HCT116 (cell line): ENCODE results near the gene SYNDIG1. TPM values are rescaled to one million over a fixed set of nuclear protein-coding genes. Genes with fewer than 3 reads are reported as not detected.

Experiments used
- ATAC-seq: fragments of 200-7000 bp; cut with Tn5 transposase; 2 replicates; pipeline ENCODE4 v1.9.1; 2020; ENCODE audit warnings: mild to moderate bottlenecking, moderate library complexity
- BruUV-seq: library from RNA; stranded (reverse); fragments of 400-500 nt; replicated peaks from 2 replicates; lab custom pipeline; 2021; lab: Mats Ljungman, UMichigan
- CTCF ChIA-PET: fragments of 300-600 bp; sonication (Branson Sonifier 250); formaldehyde crosslinking; loops from one replicate; lab custom pipeline; 2021; ENCODE audit warnings: antibody characterized with exemption; lab: Charles Lee
- POLR2A ChIA-PET: fragments of 300-600, 350-600 bp; sonication (Branson Sonifier 250); formaldehyde crosslinking; loops from one replicate; lab custom pipeline; 2021; ENCODE audit warnings: antibody characterized with exemption; lab: Charles Lee
- RAD21 ChIA-PET, 2 experiments: fragments of 300-600 bp; sonication (Branson Sonifier 250); formaldehyde crosslinking; loops; one replicate each; lab custom pipeline; 2023; ENCODE audit warnings: low total read pairs in 2 of 2; ENCODE audit not compliant: uncharacterized antibody in 2 of 2, unreplicated experiment in 2 of 2, low non-redundant PET in 1 of 2; lab: Charles Lee
- DNase-seq: peaks from one replicate; pipeline ENCODE4 v3.0.0-alpha.2; 2010; ENCODE audit warnings: low read depth, low spot score
- H2AFZ ChIP-seq: fragments of 200-600 bp; shearing (Covaris generic), sonication (generic); 2 replicates; pipeline ENCODE4 v1.6.1; 2017; ENCODE audit warnings: low read depth, mixed run types, mixed read lengths, antibody characterized with exemption, low read length; ENCODE audit not compliant: poor library complexity, severe bottlenecking
- H3K27ac ChIP-seq: 2 replicates; pipeline ENCODE4 v1.5.1; 2012; ENCODE audit warnings: low read depth, low read length
- H3K27me3 ChIP-seq: fragments of 200-600 bp; sonication (generic); 2 replicates; pipeline ENCODE4 v1.6.1; 2016; ENCODE audit warnings: mixed run types, low read length, mixed read lengths; ENCODE audit not compliant: insufficient read depth
- H3K36me3 ChIP-seq, 2 experiments: fragments of 200-500 bp in 1 of 2; fragments of 200-600 bp in 1 of 2; sonication (Bioruptor generic) in 1 of 2; sonication (generic) in 1 of 2; 2 replicates each; pipeline versions ENCODE4 v1.5.1 to v1.6.1; 2014 to 2016; ENCODE audit warnings: low read length in 2 of 2, inconsistent platforms in 1 of 2, mixed read lengths in 1 of 2, mixed run types in 1 of 2; ENCODE audit not compliant: insufficient read depth in 2 of 2, control insufficient read depth in 1 of 2
- H3K4me1 ChIP-seq, 2 experiments: fragments of 200-600 bp in 1 of 2; sonication (generic) in 1 of 2; 2 replicates each; pipeline versions ENCODE4 v1.5.1 to v1.6.1; 2012 to 2017; ENCODE audit warnings: low read length in 2 of 2, inconsistent platforms in 1 of 2, mild to moderate bottlenecking in 1 of 2, mixed read lengths in 1 of 2, mixed run types in 1 of 2, moderate library complexity in 1 of 2; ENCODE audit not compliant: insufficient read depth in 2 of 2, control insufficient read depth in 1 of 2
- H3K4me2 ChIP-seq: fragments of 200-600 bp; sonication (generic); 2 replicates; pipeline ENCODE4 v1.6.1; 2017; ENCODE audit warnings: mixed run types, low read length, mixed read lengths
- H3K4me3 ChIP-seq, 2 experiments: fragments of 200-600 bp in 1 of 2; sonication (generic) in 1 of 2; replicated peaks in 1 of 2; 2 replicates each; pipeline ENCODE4 v1.5.1; 2011 to 2016; ENCODE audit warnings: low read length in 2 of 2, control low read depth in 1 of 2, low read depth in 1 of 2, mild to moderate bottlenecking in 1 of 2, mixed read lengths in 1 of 2, mixed run types in 1 of 2
- H3K79me2 ChIP-seq: fragments of 200-600 bp; sonication (generic); 2 replicates; pipeline ENCODE4 v1.6.1; 2017; ENCODE audit warnings: mild to moderate bottlenecking, mixed run types, low read length, moderate library complexity, mixed read lengths; ENCODE audit not compliant: insufficient read depth
- H3K9ac ChIP-seq: fragments of 200-600 bp; sonication (generic); 2 replicates; pipeline ENCODE4 v1.6.1; 2016; ENCODE audit warnings: low read length, mixed read lengths
- H3K9me2 ChIP-seq: fragments of 200-600 bp; sonication (generic), shearing (Covaris generic); 2 replicates; pipeline ENCODE4 v1.6.1; 2017; ENCODE audit warnings: mixed run types, mild to moderate bottlenecking, moderate library complexity; ENCODE audit not compliant: insufficient read depth
- H3K9me3 ChIP-seq, 2 experiments: fragments of 200-500 bp in 1 of 2; fragments of 200-600 bp in 1 of 2; sonication (Bioruptor generic) in 1 of 2; sonication (generic) in 1 of 2; 2 replicates each; pipeline ENCODE4 v1.6.1; 2014 to 2017; ENCODE audit warnings: low read length in 2 of 2, mixed read lengths in 2 of 2, inconsistent platforms in 1 of 2, low read depth in 1 of 2, mild to moderate bottlenecking in 1 of 2, mixed run types in 1 of 2, moderate library complexity in 1 of 2; ENCODE audit not compliant: control insufficient read depth in 1 of 2, insufficient read depth in 1 of 2
- H4K20me1 ChIP-seq: fragments of 200-600 bp; sonication (generic), shearing (Covaris generic); 2 replicates; pipeline ENCODE4 v1.6.1; 2017; ENCODE audit warnings: mixed run types, mild to moderate bottlenecking, moderate library complexity; ENCODE audit not compliant: insufficient read depth
- CBX3 ChIP-seq: IDR thresholded peaks from 2 replicates; pipeline ENCODE4 v1.6.1; 2012; ENCODE audit warnings: low read depth
- CEBPB ChIP-seq: IDR thresholded peaks from 2 replicates; pipeline ENCODE4 v1.6.1; 2012; ENCODE audit warnings: low read depth
- EGR1 ChIP-seq: IDR thresholded peaks from 2 replicates; pipeline ENCODE4 v1.6.1; 2012; ENCODE audit warnings: low read depth
- ELF1 ChIP-seq: IDR thresholded peaks from 2 replicates; pipeline ENCODE4 v1.6.1; 2012; ENCODE audit warnings: low read depth, borderline replicate concordance
- EZH2 ChIP-seq: fragments of 200-600 bp; sonication (generic); IDR thresholded peaks from 2 replicates; pipeline ENCODE4 v1.6.1; 2017; ENCODE audit warnings: antibody characterized with exemption, mixed run types
- EZH2phosphoT487 ChIP-seq: fragments of 200-600 bp; IDR thresholded peaks from 2 replicates; pipeline ENCODE4 v1.6.1; 2018; ENCODE audit warnings: antibody characterized with exemption, borderline replicate concordance
- FOSL1 ChIP-seq: IDR thresholded peaks from 2 replicates; pipeline ENCODE4 v1.6.1; 2012; ENCODE audit warnings: low read depth
- POLR2A ChIP-seq: IDR thresholded peaks from 2 replicates; pipeline ENCODE4 v1.7.0; 2011; ENCODE audit warnings: borderline replicate concordance; ENCODE audit not compliant: insufficient read depth, insufficient read length; ENCODE audit errors: extremely low read depth
- POLR2AphosphoS5 ChIP-seq: IDR thresholded peaks from 2 replicates; pipeline ENCODE4 v1.6.1; 2011; ENCODE audit warnings: mild to moderate bottlenecking, low read depth, low read length, moderate library complexity
- RAD21 ChIP-seq: IDR thresholded peaks from 2 replicates; pipeline ENCODE4 v1.6.1; 2012; ENCODE audit warnings: low read depth, mild to moderate bottlenecking
- TCF7L2 ChIP-seq: IDR thresholded peaks from 2 replicates; pipeline ENCODE4 v1.7.0; 2011; ENCODE audit warnings: borderline replicate concordance, inconsistent platforms; ENCODE audit not compliant: insufficient read depth, insufficient read length; ENCODE audit errors: extremely low read depth
- YY1 ChIP-seq: IDR thresholded peaks from 2 replicates; pipeline ENCODE4 v1.6.1; 2011; ENCODE audit warnings: low read length, low read depth, moderate library complexity, mild to moderate bottlenecking; ENCODE audit not compliant: insufficient replicate concordance; ENCODE audit errors: extremely low read depth
- intact Hi-C: fragments of 100-400 bp; cut with micrococcal nuclease; formaldehyde crosslinking; loops from 2 replicates; pipeline ENCODE4 v1.10.0; 2022
- total RNA-seq: library from RNA; stranded (reverse); gene quantifications from one replicate; pipeline ENCODE4 v1.2.1, GENCODE V29; 2021; ENCODE audit not compliant: unreplicated experiment
- TF ChIP-seq, protein P1 (sequence below): IDR thresholded peaks from 2 replicates; pipeline ENCODE4 v1.6.1; 2012; ENCODE audit warnings: low read depth
- TF ChIP-seq, protein P2 (sequence below): IDR thresholded peaks from 2 replicates; pipeline ENCODE4 v1.6.1; 2012
- TF ChIP-seq, protein P3 (sequence below): IDR thresholded peaks from 2 replicates; pipeline ENCODE4 v1.6.1; 2011; ENCODE audit warnings: mild to moderate bottlenecking, low read length, moderate library complexity; ENCODE audit not compliant: insufficient replicate concordance; ENCODE audit errors: extremely low read depth
- TF ChIP-seq, protein P4 (sequence below): IDR thresholded peaks from 2 replicates; pipeline ENCODE4 v1.6.1; 2012

The SYNDIG1 gene
- total RNA-seq, 1 experiment from 2014 or later, result not detected

DNA sequence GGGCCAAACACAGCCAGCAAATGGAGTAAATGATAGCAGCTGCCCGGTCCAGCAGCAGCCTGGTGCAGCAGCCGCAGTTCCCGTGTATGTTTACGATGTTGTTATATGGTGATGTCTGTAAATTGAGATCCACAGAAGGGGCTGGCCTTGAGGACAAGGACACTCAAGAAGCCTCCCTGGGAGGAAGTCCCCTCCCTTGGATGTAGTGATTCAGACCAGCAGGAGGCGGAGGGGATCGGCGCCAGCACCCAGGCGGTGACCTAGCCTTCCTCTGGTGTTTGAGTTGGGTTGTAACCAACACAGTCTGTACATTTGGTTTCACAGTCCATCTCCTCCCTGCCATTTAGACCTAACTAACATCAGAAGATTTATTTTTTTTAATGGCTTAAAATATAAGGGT, 187.8 kb downstream of the SYNDIG1 start:
- Histone ChIP-seq H3K9me3 (no peaks in the 10 kb centered on the region), H3K4me1 (peaks cover 6 to 19% of the 10 kb centered on the region in 2 experiments), H4K20me1 (no peaks in the 10 kb centered on the region), H3K9ac (no peak overlapping the region), H2AFZ (no peak overlapping the region), H3K9me2 (no peaks in the 10 kb centered on the region), H3K36me3 (no peaks in the 10 kb centered on the region), H3K4me3 (no peak overlapping the region), H3K27ac (no peak overlapping the region)
- CTCF ChIA-PET, result no interaction called here
- RAD21 ChIA-PET, result no interaction called here
- intact Hi-C loops, result no loop called here
- ATAC-seq, result no peak
- BruUV-seq, result no TSS peak
- TF ChIP-seq, protein P1, sequence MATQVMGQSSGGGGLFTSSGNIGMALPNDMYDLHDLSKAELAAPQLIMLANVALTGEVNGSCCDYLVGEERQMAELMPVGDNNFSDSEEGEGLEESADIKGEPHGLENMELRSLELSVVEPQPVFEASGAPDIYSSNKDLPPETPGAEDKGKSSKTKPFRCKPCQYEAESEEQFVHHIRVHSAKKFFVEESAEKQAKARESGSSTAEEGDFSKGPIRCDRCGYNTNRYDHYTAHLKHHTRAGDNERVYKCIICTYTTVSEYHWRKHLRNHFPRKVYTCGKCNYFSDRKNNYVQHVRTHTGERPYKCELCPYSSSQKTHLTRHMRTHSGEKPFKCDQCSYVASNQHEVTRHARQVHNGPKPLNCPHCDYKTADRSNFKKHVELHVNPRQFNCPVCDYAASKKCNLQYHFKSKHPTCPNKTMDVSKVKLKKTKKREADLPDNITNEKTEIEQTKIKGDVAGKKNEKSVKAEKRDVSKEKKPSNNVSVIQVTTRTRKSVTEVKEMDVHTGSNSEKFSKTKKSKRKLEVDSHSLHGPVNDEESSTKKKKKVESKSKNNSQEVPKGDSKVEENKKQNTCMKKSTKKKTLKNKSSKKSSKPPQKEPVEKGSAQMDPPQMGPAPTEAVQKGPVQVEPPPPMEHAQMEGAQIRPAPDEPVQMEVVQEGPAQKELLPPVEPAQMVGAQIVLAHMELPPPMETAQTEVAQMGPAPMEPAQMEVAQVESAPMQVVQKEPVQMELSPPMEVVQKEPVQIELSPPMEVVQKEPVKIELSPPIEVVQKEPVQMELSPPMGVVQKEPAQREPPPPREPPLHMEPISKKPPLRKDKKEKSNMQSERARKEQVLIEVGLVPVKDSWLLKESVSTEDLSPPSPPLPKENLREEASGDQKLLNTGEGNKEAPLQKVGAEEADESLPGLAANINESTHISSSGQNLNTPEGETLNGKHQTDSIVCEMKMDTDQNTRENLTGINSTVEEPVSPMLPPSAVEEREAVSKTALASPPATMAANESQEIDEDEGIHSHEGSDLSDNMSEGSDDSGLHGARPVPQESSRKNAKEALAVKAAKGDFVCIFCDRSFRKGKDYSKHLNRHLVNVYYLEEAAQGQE, result no peak
- TF ChIP-seq CBX3 (no peak), POLR2A (no peak), TCF7L2 (no peak), RAD21 (no peak), EZH2phosphoT487 (no peak), EGR1 (no peak), YY1 (no peak), EZH2 (no peak), CEBPB (no peak), FOSL1 (no peak), POLR2AphosphoS5 (no peak), ELF1 (no peak)
- TF ChIP-seq, protein P2, sequence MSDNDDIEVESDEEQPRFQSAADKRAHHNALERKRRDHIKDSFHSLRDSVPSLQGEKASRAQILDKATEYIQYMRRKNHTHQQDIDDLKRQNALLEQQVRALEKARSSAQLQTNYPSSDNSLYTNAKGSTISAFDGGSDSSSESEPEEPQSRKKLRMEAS, result no peak
- TF ChIP-seq, protein P3, sequence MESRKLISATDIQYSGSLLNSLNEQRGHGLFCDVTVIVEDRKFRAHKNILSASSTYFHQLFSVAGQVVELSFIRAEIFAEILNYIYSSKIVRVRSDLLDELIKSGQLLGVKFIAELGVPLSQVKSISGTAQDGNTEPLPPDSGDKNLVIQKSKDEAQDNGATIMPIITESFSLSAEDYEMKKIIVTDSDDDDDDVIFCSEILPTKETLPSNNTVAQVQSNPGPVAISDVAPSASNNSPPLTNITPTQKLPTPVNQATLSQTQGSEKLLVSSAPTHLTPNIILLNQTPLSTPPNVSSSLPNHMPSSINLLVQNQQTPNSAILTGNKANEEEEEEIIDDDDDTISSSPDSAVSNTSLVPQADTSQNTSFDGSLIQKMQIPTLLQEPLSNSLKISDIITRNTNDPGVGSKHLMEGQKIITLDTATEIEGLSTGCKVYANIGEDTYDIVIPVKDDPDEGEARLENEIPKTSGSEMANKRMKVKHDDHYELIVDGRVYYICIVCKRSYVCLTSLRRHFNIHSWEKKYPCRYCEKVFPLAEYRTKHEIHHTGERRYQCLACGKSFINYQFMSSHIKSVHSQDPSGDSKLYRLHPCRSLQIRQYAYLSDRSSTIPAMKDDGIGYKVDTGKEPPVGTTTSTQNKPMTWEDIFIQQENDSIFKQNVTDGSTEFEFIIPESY, result no peak
- TF ChIP-seq, protein P4, sequence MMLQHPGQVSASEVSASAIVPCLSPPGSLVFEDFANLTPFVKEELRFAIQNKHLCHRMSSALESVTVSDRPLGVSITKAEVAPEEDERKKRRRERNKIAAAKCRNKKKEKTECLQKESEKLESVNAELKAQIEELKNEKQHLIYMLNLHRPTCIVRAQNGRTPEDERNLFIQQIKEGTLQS, result no peak
- TF ChIP-seq, all 23 proteins: peak for 0
- DNase-seq, result no peak
- POLR2A ChIA-PET, result no interaction called here
- H3K79me2 ChIP-seq, result no peaks in the 10 kb centered on the region
- no peak overlapping the region for H3K4me2 ChIP-seq
- no peaks in the 10 kb centered on the region for H3K27me3 ChIP-seq
